Kidney (tissue), 14 donors: ENCODE results near the gene RPL22. TPM values are rescaled to one million over a fixed set of nuclear protein-coding genes. Genes with fewer than 3 reads are reported as not detected.
A peak's percentile ranks its signal among the peaks of the same experiment; 100 is the strongest.

Experiments
- DNase-seq, 5 donors: peaks; one replicate each; pipeline ENCODE4 v3.0.0-alpha.2; 2013 to 2020
- FAIRE-seq: peaks from 2 replicates; lab custom pipeline; 2012; peaks lifted over from hg19 to GRCh38; lab: Jason Lieb, UNC
- H3K27ac ChIP-seq, 2 donors: one replicate each; pipeline ENCODE4 v1.7.0; 2013; ENCODE audit warnings: low read depth in 2 of 2, low read length in 2 of 2, inconsistent platforms in 1 of 2
- H3K27me3 ChIP-seq: one replicate; pipeline ENCODE4 v1.7.1; 2013; ENCODE audit warnings: low read length, inconsistent platforms; ENCODE audit not compliant: control insufficient read depth, insufficient read depth
- H3K36me3 ChIP-seq, 3 donors: one replicate each; pipeline versions ENCODE4 v1.7.0 to v1.7.1; 2013; ENCODE audit warnings: low read length in 3 of 3, control low read depth in 1 of 3, inconsistent platforms in 1 of 3; ENCODE audit not compliant: insufficient read depth in 3 of 3, control insufficient read depth in 2 of 3
- H3K4me1 ChIP-seq, 3 donors: one replicate each; pipeline versions ENCODE4 v1.7.0 to v1.7.1; 2013; ENCODE audit warnings: low read length in 3 of 3, inconsistent platforms in 1 of 3, low read depth in 1 of 3; ENCODE audit not compliant: control insufficient read depth in 2 of 3, insufficient read depth in 2 of 3
- H3K4me3 ChIP-seq, 3 donors: one replicate each; pipeline versions ENCODE4 v1.7.0 to v1.8.1; 2013; ENCODE audit warnings: low read length in 3 of 3, control low read depth in 1 of 3, inconsistent platforms in 1 of 3
- H3K9ac ChIP-seq, 3 donors: one replicate each; pipeline versions ENCODE4 v1.7.0 to v1.7.1; 2013; ENCODE audit warnings: low read length in 3 of 3, control low read depth in 1 of 3, inconsistent platforms in 1 of 3
- H3K9me3 ChIP-seq, 3 donors: one replicate each; pipeline versions ENCODE4 v1.7.0 to v1.7.1; 2013; ENCODE audit warnings: low read length in 3 of 3, control low read depth in 1 of 3, inconsistent platforms in 1 of 3; ENCODE audit not compliant: control insufficient read depth in 2 of 3, insufficient read depth in 1 of 3
- CTCF ChIP-seq: IDR thresholded peaks from 3 replicates; pipeline ENCODE4 v1.5.1; 2012; ENCODE audit warnings: mild to moderate bottlenecking, moderate library complexity, borderline replicate concordance; ENCODE audit not compliant: insufficient read depth; ENCODE audit errors: extremely low read depth
- intact Hi-C: fragments of 100-400 bp; cut with DNase I; formaldehyde crosslinking; loops from one replicate; pipeline ENCODE4 v1.11.1; 2022
- polyA plus RNA-seq: library from polyadenylated mRNA; stranded (reverse); fragments of 350-450 nt; fragmentation: Illumina TruSeq; extraction: RNeasy Lipid Tissue Mini Kit (QIAGEN cat#74804); gene quantifications from one replicate; pipeline ENCODE4 v1.2.3, GENCODE V29; 2014; ENCODE audit warnings: low read depth, low replicate concordance; ENCODE audit not compliant: insufficient read depth
- total RNA-seq: library from RNA; stranded (reverse); fragmentation: NEBNext Ultra II Directional; extraction: Animal tissue kit (Norgen Biotek cat#: 25700); gene quantifications from one replicate; pipeline ENCODE4 v1.2.1, GENCODE V29; 2021
- donor health status: control.
- donor health status: control.
- donor health status: control.
- donor health status: control.
- donor health status: control.
- donor health status: DM: yes; HTN: yes; CAD: no.
- donor health status: Normal renal cell carcinoma (clear cell type).

RPL22 gene
- total and polyA plus RNA-seq, 2 donors from 2014 or later = 377 to 605 TPM

- Histone ChIP-seq H3K27me3 (no peaks in the 10 kb centered on the region), H3K4me3 (no peak overlapping the region), H3K27ac (no peak overlapping the region), H3K9ac (no peak overlapping the region), H3K36me3 (peaks cover 0 to 2% (median 0%) of the 10 kb centered on the region in 3 donors), H3K9me3 (no peaks in the 10 kb centered on the region), H3K4me1 (peaks cover 0 to 3% (median 0%) of the 10 kb centered on the region in 3 donors)
- TF ChIP-seq CTCF = no peak
- peak in 3 of 5 donors; percentile 60 to 88 (median 84) for DNase-seq
- intact Hi-C loops = no loop called here
- FAIRE-seq = no peak
Measured at GRCh38 chr1:6212193-6212959, 13.0 kb upstream of the RPL22 start.

GRCh38 chr1:6211731-6212130 lies 12.3 kb upstream of the RPL22 start:
- intact Hi-C loops = no loop called here
- H3K9me3 ChIP-seq = no peaks in the 10 kb centered on the region
- peaks cover 0 to 2% (median 0%) of the 10 kb centered on the region in 3 donors for H3K36me3 ChIP-seq
- FAIRE-seq (no peak), DNase-seq (no peak)
- no peaks in the 10 kb centered on the region for H3K27me3 ChIP-seq
- H3K4me3 ChIP-seq = no peak overlapping the region
- H3K4me1 ChIP-seq = peaks cover 0 to 3% (median 0%) of the 10 kb centered on the region in 3 donors
- H3K27ac ChIP-seq = no peak overlapping the region
- TF ChIP-seq CTCF = no peak
- no peak overlapping the region for H3K9ac ChIP-seq

GRCh38 chr1:6210591-6211355 lies 11.4 kb upstream of the RPL22 start:
- Histone ChIP-seq H3K27ac (no peak overlapping the region), H3K9ac (no peak overlapping the region), H3K27me3 (no peaks in the 10 kb centered on the region), H3K36me3 (no peaks in the 10 kb centered on the region), H3K9me3 (no peaks in the 10 kb centered on the region), H3K4me1 (peaks cover 0 to 3% (median 0%) of the 10 kb centered on the region in 3 donors), H3K4me3 (no peak overlapping the region)
- TF ChIP-seq CTCF = no peak
- FAIRE-seq = no peak
- DNase-seq = peak in 2 of 5 donors; percentile 59 to 68
- intact Hi-C loops = no loop called here
